HG03064 (cell line): ENCODE results near the gene RIMKLA.

ENCODE experiments used
- ATAC-seq: cut with Tn5 transposase; IDR thresholded peaks from one replicate; pipeline ENCODE4 v1.9.1; 2021; ENCODE audit warnings: low read depth; ENCODE audit not compliant: unreplicated experiment

The RIMKLA gene

GRCh38 chr1:42424201-42424600 lies 43.6 kb downstream of the RIMKLA start:
- no peak for ATAC-seq

GRCh38 chr1:42427240-42427639 lies 46.6 kb downstream of the RIMKLA start:
- ATAC-seq: no peak

GRCh38 chr1:42429603-42430002 lies 49.0 kb downstream of the RIMKLA start:
- no peak for ATAC-seq

- ATAC-seq: no peak
Measured at GRCh38 chr1:42430286-42431135, 49.9 kb downstream of the RIMKLA start.

GRCh38 chr1:42431514-42431913 lies 50.9 kb downstream of the RIMKLA start:
- ATAC-seq: no peak

- ATAC-seq: no peak
Measured at GRCh38 chr1:42432714-42433113, 52.1 kb downstream of the RIMKLA start.

GRCh38 chr1:42433369-42433768 lies 52.8 kb downstream of the RIMKLA start:
- no peak for ATAC-seq

- no peak for ATAC-seq
Measured at GRCh38 chr1:42434340-42434739, 53.7 kb downstream of the RIMKLA start.

GRCh38 chr1:42439940-42440339 lies 59.3 kb downstream of the RIMKLA start:
- no peak for ATAC-seq

GRCh38 chr1:42442662-42443061 lies 62.1 kb downstream of the RIMKLA start:
- no peak for ATAC-seq

- ATAC-seq: no peak
Measured at GRCh38 chr1:42449256-42449655, 68.7 kb downstream of the RIMKLA start.

GRCh38 chr1:42450061-42450460 lies 69.5 kb downstream of the RIMKLA start:
- ATAC-seq: no peak

GRCh38 chr1:42453386-42453785 lies 72.8 kb downstream of the RIMKLA start:
- ATAC-seq: no peak

- ATAC-seq: no peak
Measured at GRCh38 chr1:42454403-42454802, 73.8 kb downstream of the RIMKLA start.

GRCh38 chr1:42456010-42456753 lies 75.6 kb downstream of the RIMKLA start, which contains the start of the genes PPCS and ZMYND12:
Gene PPCS (plus strand): TSS chr1:42456543. CDS start chr1:42456566, 23 bp downstream.
Gene ZMYND12 (minus strand): TSS chr1:42456022. CDS start chr1:42455997, 25 bp downstream.
- peak; percentile 71 for ATAC-seq

- peak; percentile 61 for ATAC-seq
Measured at GRCh38 chr1:42456754-42457089, 76.1 kb downstream of the RIMKLA start.

- ATAC-seq: no peak
Measured at GRCh38 chr1:42461196-42461595, 80.6 kb downstream of the RIMKLA start.

GRCh38 chr1:42462828-42463763 lies 82.5 kb downstream of the RIMKLA start, which contains the start of gene CCDC30:
Gene CCDC30 (plus strand): TSS chr1:42463286. CDS start chr1:42480552, 17,266 bp downstream.
- peak; percentile 97 for ATAC-seq

GRCh38 chr1:42463921-42464320 lies 83.3 kb downstream of the RIMKLA start:
- ATAC-seq: no peak

- no peak for ATAC-seq
Measured at GRCh38 chr1:42466030-42466429, 85.4 kb downstream of the RIMKLA start.
